Calu3 (cell line): ENCODE results near the gene APOBEC3C. TPM values are rescaled to one million over a fixed set of nuclear protein-coding genes. Genes with fewer than 3 reads are reported as not detected.

Experiments used
- BruUV-seq: library from RNA; stranded (reverse); fragments of 400-500 nt; replicated peaks from 2 replicates; lab custom pipeline; 2021; lab: Mats Ljungman, UMichigan
- CTCF ChIA-PET: fragments of 300-600 bp; sonication (Branson Sonifier 250); formaldehyde crosslinking; loops from one replicate; lab custom pipeline; 2022; ENCODE audit warnings: antibody characterized with exemption; lab: Charles Lee
- DNase-seq: peaks from one replicate; pipeline ENCODE4 v3.0.0; 2022
- H3K27ac Mint-ChIP-seq: one replicate; pipeline ENCODE4 v1.8.0; 2022; ENCODE audit warnings: mixed read lengths; ENCODE audit not compliant: unreplicated experiment
- H3K27me3 Mint-ChIP-seq: one replicate; pipeline ENCODE4 v1.8.0; 2022; ENCODE audit warnings: mixed read lengths; ENCODE audit not compliant: unreplicated experiment
- H3K36me3 Mint-ChIP-seq: one replicate; pipeline ENCODE4 v1.8.0; 2022; ENCODE audit warnings: mild to moderate bottlenecking, moderate library complexity, mixed read lengths; ENCODE audit not compliant: insufficient read depth, unreplicated experiment
- H3K4me1 Mint-ChIP-seq: one replicate; pipeline ENCODE4 v1.8.0; 2022; ENCODE audit warnings: mild to moderate bottlenecking, low read depth, mixed read lengths; ENCODE audit not compliant: unreplicated experiment
- H3K4me3 Mint-ChIP-seq: one replicate; pipeline ENCODE4 v1.8.0; 2022; ENCODE audit warnings: mild to moderate bottlenecking, low read depth, moderate library complexity, mixed read lengths; ENCODE audit not compliant: unreplicated experiment
- H3K9me3 Mint-ChIP-seq: one replicate; pipeline ENCODE4 v1.8.0; 2022; ENCODE audit warnings: low read depth, mixed read lengths; ENCODE audit not compliant: unreplicated experiment
- intact Hi-C: fragments of 100-400 bp; cut with micrococcal nuclease; formaldehyde crosslinking; loops from one replicate; pipeline ENCODE4 v1.10.0; 2022; ENCODE audit not compliant: unreplicated experiment
- total RNA-seq: library from RNA; stranded (reverse); gene quantifications from 2 replicates; pipeline ENCODE4 v1.2.3, GENCODE V29; 2022
- TF ChIP-seq, protein P1 (sequence below): fragments of 200-600 bp; IDR thresholded peaks from one replicate; pipeline ENCODE4 v1.8.0; 2022; ENCODE audit warnings: antibody characterized with exemption; ENCODE audit not compliant: unreplicated experiment

Gene APOBEC3C
- total RNA-seq, 1 experiment from 2014 or later, result 22.2 TPM

DNA sequence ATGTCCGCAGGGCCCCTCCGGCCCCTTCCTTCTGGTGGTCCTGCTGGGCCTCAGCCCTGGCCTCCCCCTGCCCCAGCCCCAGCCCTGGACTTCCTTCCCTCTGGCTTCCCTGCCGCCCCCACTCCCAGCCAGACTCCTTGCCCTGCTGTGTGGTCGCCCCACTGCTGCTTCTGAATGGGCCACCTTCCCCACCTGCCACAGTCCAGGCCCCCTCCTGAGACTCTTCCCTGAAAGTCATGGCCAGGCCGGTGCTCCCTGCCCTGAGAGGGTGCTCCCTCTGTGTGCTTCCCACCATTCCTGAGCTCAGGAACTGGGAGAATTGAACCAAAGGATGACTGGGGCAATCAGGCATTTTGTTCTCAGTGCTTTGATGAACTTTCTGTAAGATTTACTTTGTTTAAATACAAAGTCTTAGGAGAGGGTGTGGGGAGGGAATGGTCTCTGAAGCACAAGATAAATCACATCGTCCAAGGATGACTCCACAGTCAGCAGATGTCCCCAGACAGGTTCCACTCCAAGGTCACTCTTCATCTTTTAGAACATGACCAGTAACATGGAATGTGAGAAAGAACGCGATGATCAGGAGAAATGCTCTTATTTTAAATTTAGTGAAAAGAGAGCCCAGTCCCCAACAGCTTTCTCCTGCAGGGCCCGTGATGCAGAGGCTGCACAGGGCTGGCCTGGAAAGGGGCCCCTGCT is 7.6 kb downstream of the APOBEC3C start:
- Mint-ChIP-seq H3K4me3 (peak overlapping the region; percentile 34), H3K27me3 (no peaks in the 10 kb centered on the region), H3K9me3 (no peaks in the 10 kb centered on the region), H3K36me3 (peaks cover 3% of the 10 kb centered on the region), H3K4me1 (peaks cover 8% of the 10 kb centered on the region), H3K27ac (peak overlapping the region; percentile 71)
- TF ChIP-seq, protein P1, sequence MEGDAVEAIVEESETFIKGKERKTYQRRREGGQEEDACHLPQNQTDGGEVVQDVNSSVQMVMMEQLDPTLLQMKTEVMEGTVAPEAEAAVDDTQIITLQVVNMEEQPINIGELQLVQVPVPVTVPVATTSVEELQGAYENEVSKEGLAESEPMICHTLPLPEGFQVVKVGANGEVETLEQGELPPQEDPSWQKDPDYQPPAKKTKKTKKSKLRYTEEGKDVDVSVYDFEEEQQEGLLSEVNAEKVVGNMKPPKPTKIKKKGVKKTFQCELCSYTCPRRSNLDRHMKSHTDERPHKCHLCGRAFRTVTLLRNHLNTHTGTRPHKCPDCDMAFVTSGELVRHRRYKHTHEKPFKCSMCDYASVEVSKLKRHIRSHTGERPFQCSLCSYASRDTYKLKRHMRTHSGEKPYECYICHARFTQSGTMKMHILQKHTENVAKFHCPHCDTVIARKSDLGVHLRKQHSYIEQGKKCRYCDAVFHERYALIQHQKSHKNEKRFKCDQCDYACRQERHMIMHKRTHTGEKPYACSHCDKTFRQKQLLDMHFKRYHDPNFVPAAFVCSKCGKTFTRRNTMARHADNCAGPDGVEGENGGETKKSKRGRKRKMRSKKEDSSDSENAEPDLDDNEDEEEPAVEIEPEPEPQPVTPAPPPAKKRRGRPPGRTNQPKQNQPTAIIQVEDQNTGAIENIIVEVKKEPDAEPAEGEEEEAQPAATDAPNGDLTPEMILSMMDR, result no peak
- CTCF ChIA-PET, result interaction anchor here (0.6 kb wide), 1 partner anchor 26 kb away, joined by 3 read pairs; no protein-coding TSS in a partner anchor
- no peak for DNase-seq
- no TSS peak for BruUV-seq
- intact Hi-C loops, result no loop called here

DNA sequence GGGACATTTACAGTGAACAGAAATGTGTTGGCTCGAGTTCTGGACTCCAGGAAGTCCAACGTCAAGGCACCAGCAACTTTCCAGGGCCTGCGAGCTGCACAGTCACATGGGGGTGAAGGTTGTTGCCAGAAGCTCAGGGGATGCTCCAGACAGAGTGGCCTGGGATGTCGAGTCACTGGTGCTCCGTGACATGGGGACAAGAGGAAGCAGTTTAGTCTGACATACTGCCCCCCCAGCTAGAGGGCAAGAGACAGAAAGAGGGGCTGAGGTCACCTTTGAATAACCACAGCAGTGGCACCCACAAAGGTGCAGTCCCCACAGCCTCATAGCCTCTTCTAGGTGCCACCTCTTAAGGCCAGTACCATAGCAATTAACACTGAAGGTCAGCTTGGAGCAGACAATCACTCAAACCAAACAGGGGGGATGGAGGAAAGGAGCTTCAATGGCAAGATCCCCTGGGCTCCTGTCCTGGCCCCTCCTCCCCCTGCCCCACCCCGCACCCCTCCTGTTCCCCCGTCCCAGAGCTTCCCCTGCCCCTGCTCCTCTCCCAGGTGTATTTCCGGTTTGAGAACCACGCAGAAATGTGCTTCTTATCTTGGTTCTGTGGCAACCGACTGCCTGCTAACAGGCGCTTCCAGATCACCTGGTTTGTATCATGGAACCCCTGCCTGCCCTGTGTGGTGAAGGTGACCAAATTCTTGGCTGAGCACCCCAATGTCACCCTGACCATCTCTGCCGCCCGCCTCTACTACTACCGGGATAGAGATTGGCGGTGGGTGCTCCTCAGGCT is 10.7 kb downstream of the APOBEC3C start:
- peaks cover 8% of the 10 kb centered on the region for H3K4me1 Mint-ChIP-seq
- CTCF ChIA-PET, result interaction anchor here (0.6 kb wide), 1 partner anchor 295 kb away, joined by 7 read pairs; no protein-coding TSS in a partner anchor
- TF ChIP-seq, protein P1, result no peak

DNA sequence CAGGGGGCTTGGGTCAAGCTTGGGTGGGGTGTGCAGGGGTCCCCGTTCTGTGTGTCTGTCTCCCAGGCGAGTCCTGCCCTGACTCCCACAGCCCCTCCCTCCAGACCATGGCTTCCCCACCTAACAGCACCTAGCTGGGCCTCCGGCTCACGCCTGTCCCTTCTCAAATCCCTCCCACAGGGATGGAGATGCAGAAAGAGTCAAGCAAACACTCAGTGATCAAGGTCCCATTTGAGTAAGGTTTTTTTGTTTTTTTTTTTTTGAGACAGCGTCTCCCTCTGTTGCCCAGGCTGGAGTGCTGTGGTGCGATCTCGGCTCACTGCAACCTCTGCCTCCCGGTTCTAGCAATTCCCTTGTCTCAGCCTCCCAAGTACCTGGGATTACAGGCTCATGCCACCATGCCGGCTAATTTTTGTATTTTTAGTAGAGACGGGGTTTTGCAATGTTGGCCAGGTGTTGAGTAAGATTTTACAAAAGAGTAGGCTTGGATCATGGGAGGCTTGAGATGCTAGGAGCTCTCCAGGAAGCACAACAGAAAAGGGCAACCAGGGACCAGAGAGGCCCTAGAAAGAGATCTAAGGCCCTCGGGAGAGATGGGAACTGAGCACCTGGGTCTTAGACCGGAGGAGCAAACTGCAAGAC is 12.6 kb downstream of the APOBEC3C start:
- Mint-ChIP-seq H3K9me3 (no peaks in the 10 kb centered on the region), H3K27ac (no peak overlapping the region), H3K4me1 (no peaks in the 10 kb centered on the region), H3K4me3 (no peak overlapping the region), H3K36me3 (peaks cover 1% of the 10 kb centered on the region), H3K27me3 (no peaks in the 10 kb centered on the region)
- intact Hi-C loops, result no loop called here
- BruUV-seq, result no TSS peak
- DNase-seq, result no peak
- TF ChIP-seq, protein P1, result no peak
- CTCF ChIA-PET, result no interaction called here

More for the DNA sequence above, 10.7 kb downstream of the APOBEC3C start:
- intact Hi-C loops, result no loop called here
- DNase-seq, result no peak
- BruUV-seq, result no TSS peak
- Mint-ChIP-seq H3K27me3 (no peaks in the 10 kb centered on the region), H3K27ac (no peak overlapping the region), H3K9me3 (no peaks in the 10 kb centered on the region), H3K4me3 (no peak overlapping the region), H3K36me3 (peaks cover 3% of the 10 kb centered on the region)

DNA sequence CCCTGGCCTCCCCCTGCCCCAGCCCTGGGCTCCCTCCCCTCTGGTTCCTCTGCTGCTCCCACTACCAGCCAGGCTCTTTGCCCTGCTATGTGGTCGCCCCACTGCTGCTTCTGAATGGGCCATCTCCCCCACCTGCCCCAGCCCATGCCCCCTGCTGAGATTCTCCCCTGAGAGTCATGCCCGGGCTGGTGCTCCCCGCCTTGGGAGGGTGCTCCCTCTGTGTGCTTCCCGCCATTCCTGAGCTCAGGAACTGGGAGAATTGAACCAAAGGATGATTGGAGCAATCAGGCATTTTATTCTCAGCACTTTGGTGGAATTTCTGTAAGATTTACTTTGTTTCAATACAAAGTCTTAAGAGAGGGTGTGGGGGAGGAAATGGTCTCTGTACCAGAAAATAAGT is 13.7 kb downstream of the APOBEC3C start:
- TF ChIP-seq, protein P1, result no peak
- BruUV-seq, result no TSS peak
- H3K36me3 Mint-ChIP-seq, result no peaks in the 10 kb centered on the region
- intact Hi-C loops, result no loop called here
- no peaks in the 10 kb centered on the region for H3K27me3 Mint-ChIP-seq
- no peaks in the 10 kb centered on the region for H3K9me3 Mint-ChIP-seq
- CTCF ChIA-PET, result no interaction called here
- H3K4me1 Mint-ChIP-seq, result no peaks in the 10 kb centered on the region
- H3K27ac Mint-ChIP-seq, result no peak overlapping the region
- no peak for DNase-seq
- no peak overlapping the region for H3K4me3 Mint-ChIP-seq
